Liver (tissue), 3 donors: ENCODE measurements around the gene LATS2.

Experiments
- FOXA1 ChIP-seq: IDR thresholded peaks from 2 replicates; pipeline ENCODE4 v1.6.1; 2016; ENCODE audit warnings: antibody characterized with exemption
- FOXA2 ChIP-seq: IDR thresholded peaks from 2 replicates; pipeline ENCODE4 v1.6.1; 2016; ENCODE audit warnings: antibody characterized with exemption
- RXRA ChIP-seq, 2 donors: IDR thresholded peaks; 2 replicates each; pipeline ENCODE4 v1.6.1; 2017 to 2018; ENCODE audit warnings: antibody characterized with exemption in 2 of 2, mild to moderate bottlenecking in 1 of 2
- YY1 ChIP-seq: IDR thresholded peaks from 2 replicates; pipeline ENCODE4 v1.6.1; 2016; ENCODE audit warnings: antibody characterized with exemption, mild to moderate bottlenecking
- TF ChIP-seq, protein P1 (sequence below): fragments of 150-350 bp; IDR thresholded peaks from 2 replicates; pipeline ENCODE4 v1.5.1; 2017; ENCODE audit warnings: improper control_type of control experiment, low read depth, low read length; ENCODE audit not compliant: missing input control
- TF ChIP-seq, protein P2 (sequence below): IDR thresholded peaks from 2 replicates; pipeline ENCODE4 v1.6.1; 2016; ENCODE audit warnings: antibody characterized with exemption
- donor health status: healthy.
- donor health status: healthy.

GRCh38 chr13:20994441-20994821 lies 67.0 kb downstream of the LATS2 start:
- TF ChIP-seq RXRA (IDR thresholded peaks at IDR 0.05) = no peak
- TF ChIP-seq, protein P1, sequence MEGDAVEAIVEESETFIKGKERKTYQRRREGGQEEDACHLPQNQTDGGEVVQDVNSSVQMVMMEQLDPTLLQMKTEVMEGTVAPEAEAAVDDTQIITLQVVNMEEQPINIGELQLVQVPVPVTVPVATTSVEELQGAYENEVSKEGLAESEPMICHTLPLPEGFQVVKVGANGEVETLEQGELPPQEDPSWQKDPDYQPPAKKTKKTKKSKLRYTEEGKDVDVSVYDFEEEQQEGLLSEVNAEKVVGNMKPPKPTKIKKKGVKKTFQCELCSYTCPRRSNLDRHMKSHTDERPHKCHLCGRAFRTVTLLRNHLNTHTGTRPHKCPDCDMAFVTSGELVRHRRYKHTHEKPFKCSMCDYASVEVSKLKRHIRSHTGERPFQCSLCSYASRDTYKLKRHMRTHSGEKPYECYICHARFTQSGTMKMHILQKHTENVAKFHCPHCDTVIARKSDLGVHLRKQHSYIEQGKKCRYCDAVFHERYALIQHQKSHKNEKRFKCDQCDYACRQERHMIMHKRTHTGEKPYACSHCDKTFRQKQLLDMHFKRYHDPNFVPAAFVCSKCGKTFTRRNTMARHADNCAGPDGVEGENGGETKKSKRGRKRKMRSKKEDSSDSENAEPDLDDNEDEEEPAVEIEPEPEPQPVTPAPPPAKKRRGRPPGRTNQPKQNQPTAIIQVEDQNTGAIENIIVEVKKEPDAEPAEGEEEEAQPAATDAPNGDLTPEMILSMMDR = no peak
- TF ChIP-seq FOXA1 = no peak
- TF ChIP-seq YY1 = no peak
- TF ChIP-seq, protein P2, sequence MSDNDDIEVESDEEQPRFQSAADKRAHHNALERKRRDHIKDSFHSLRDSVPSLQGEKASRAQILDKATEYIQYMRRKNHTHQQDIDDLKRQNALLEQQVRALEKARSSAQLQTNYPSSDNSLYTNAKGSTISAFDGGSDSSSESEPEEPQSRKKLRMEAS = no peak
- TF ChIP-seq FOXA2 = no peak
